H1 (cell line): ENCODE results near the gene USP49. TPM values are rescaled to one million over a fixed set of nuclear protein-coding genes. Genes with fewer than 3 reads are reported as not detected.

Experiments
- CTCF ChIA-PET: fragments of 300-600 bp; sonication (Branson Sonifier 250); formaldehyde crosslinking; loops from one replicate; lab custom pipeline; 2021; ENCODE audit not compliant: partially characterized antibody; lab: Charles Lee
- POLR2A ChIA-PET: fragments of 300-600 bp; sonication (Branson Sonifier 250); formaldehyde crosslinking; loops from one replicate; lab custom pipeline; 2021; ENCODE audit warnings: inconsistent platforms; ENCODE audit not compliant: partially characterized antibody; lab: Charles Lee
- DNase-seq, 2 experiments: peaks; one replicate each; pipeline versions ENCODE4 v3.0.0 to v3.0.0-alpha.2; 2010 to 2022; ENCODE audit warnings: low spot score in 2 of 2, low read depth in 1 of 2, mixed read lengths in 1 of 2
- FAIRE-seq: peaks from 2 replicates; lab custom pipeline; 2011; peaks lifted over from hg19 to GRCh38; lab: Jason Lieb, UNC
- H2AFZ ChIP-seq: 2 replicates; pipeline ENCODE4 v1.8.1; 2012; ENCODE audit warnings: low read length, inconsistent platforms
- H2AK5ac ChIP-seq: 2 replicates; pipeline ENCODE4 v1.6.1; 2013; ENCODE audit warnings: low read depth, low read length
- H2BK120ac ChIP-seq: replicated peaks from 2 replicates; pipeline ENCODE3; 2013; ENCODE audit warnings: low read depth, low read length, inconsistent platforms
- H2BK12ac ChIP-seq: 2 replicates; pipeline ENCODE4 v1.6.1; 2013; ENCODE audit warnings: low read depth, low read length
- H2BK15ac ChIP-seq: 2 replicates; pipeline ENCODE4 v1.6.1; 2013; ENCODE audit warnings: low read length
- H2BK20ac ChIP-seq: 2 replicates; pipeline ENCODE4 v1.6.1; 2013; ENCODE audit warnings: low read length
- H2BK5ac ChIP-seq: 2 replicates; pipeline ENCODE4 v1.6.1; 2013; ENCODE audit warnings: low read depth, low read length
- H3K14ac ChIP-seq: 2 replicates; pipeline ENCODE4 v1.6.1; 2013; ENCODE audit warnings: inconsistent platforms; ENCODE audit not compliant: insufficient read length
- H3K18ac ChIP-seq: 2 replicates; pipeline ENCODE4 v1.6.1; 2013; ENCODE audit warnings: low read length; ENCODE audit errors: extremely low read depth
- H3K23ac ChIP-seq: 2 replicates; pipeline ENCODE4 v1.6.1; 2013; ENCODE audit warnings: inconsistent platforms; ENCODE audit not compliant: insufficient read length
- H3K23me2 ChIP-seq: 2 replicates; pipeline ENCODE4 v1.6.1; 2013; ENCODE audit warnings: low read depth, low read length
- H3K27ac ChIP-seq: 2 replicates; pipeline ENCODE4 v1.6.1; 2011; ENCODE audit warnings: low read depth, low read length, inconsistent platforms
- H3K27me3 ChIP-seq, 4 experiments: replicated peaks in 1 of 4; 1 replicate in 1 of 4; 2 replicates in 3 of 4; pipeline versions ENCODE4 v1.6.1 to v1.8.1; 2011 to 2013; ENCODE audit warnings: low read length in 3 of 4, mild to moderate bottlenecking in 3 of 4, inconsistent platforms in 2 of 4, mixed read lengths in 2 of 4, moderate library complexity in 1 of 4; ENCODE audit not compliant: control insufficient read depth in 3 of 4, insufficient read depth in 3 of 4; ENCODE audit errors: extremely low read depth in 1 of 4
- H3K36me3 ChIP-seq, 4 experiments: 2 replicates each; pipeline versions ENCODE4 v1.6.1 to v1.8.1; 2011 to 2013; ENCODE audit warnings: mild to moderate bottlenecking in 4 of 4, low read length in 3 of 4, moderate library complexity in 2 of 4, control low read depth in 1 of 4, inconsistent platforms in 1 of 4; ENCODE audit not compliant: insufficient read depth in 4 of 4, control insufficient read depth in 2 of 4
- H3K4ac ChIP-seq: replicated peaks from 2 replicates; pipeline ENCODE3; 2013; ENCODE audit warnings: low read length, low read depth, mixed read lengths, inconsistent platforms; ENCODE audit not compliant: insufficient read length
- H3K4me1 ChIP-seq, 4 experiments: replicated peaks in 1 of 4; 1 replicate in 1 of 4; 2 replicates in 3 of 4; pipeline versions ENCODE4 v1.6.1 to v1.8.1; 2011 to 2013; ENCODE audit warnings: low read length in 3 of 4, inconsistent platforms in 2 of 4, mixed read lengths in 1 of 4; ENCODE audit not compliant: insufficient read depth in 4 of 4, control insufficient read depth in 3 of 4
- H3K4me2 ChIP-seq, 2 experiments: 2 replicates each; pipeline versions ENCODE4 v1.6.1 to v1.8.1; 2011 to 2013; ENCODE audit warnings: low read depth in 2 of 2, low read length in 2 of 2, control low read depth in 1 of 2, inconsistent platforms in 1 of 2, mild to moderate bottlenecking in 1 of 2; ENCODE audit not compliant: insufficient read depth in 1 of 2
- H3K4me3 ChIP-seq, 4 experiments: fragments of 200-600, 300-600 bp in 1 of 4; sonication (generic), shearing (Covaris generic), sonication (Bioruptor Twin) in 1 of 4; 2 replicates each; pipeline versions ENCODE4 v1.5.1 to v1.8.1; 2011 to 2016; ENCODE audit warnings: low read length in 4 of 4, low read depth in 3 of 4, control low read depth in 2 of 4, inconsistent platforms in 2 of 4, mild to moderate bottlenecking in 2 of 4, mixed read lengths in 1 of 4, moderate library complexity in 1 of 4; ENCODE audit not compliant: insufficient read depth in 2 of 4; ENCODE audit errors: extremely low read depth in 1 of 4
- H3K56ac ChIP-seq: replicated peaks from 2 replicates; pipeline ENCODE3; 2013; ENCODE audit warnings: low read depth, mild to moderate bottlenecking, mixed read lengths, low read length, inconsistent platforms; ENCODE audit not compliant: insufficient read length
- H3K79me1 ChIP-seq: 2 replicates; pipeline ENCODE4 v1.6.1; 2013; ENCODE audit warnings: low read depth, low read length, control low read depth
- H3K79me2 ChIP-seq, 2 experiments: 2 replicates each; pipeline versions ENCODE4 v1.6.1 to v1.8.1; 2012 to 2013; ENCODE audit warnings: low read length in 2 of 2, mild to moderate bottlenecking in 2 of 2, inconsistent platforms in 1 of 2; ENCODE audit not compliant: insufficient read depth in 2 of 2, control insufficient read depth in 1 of 2
- H3K9ac ChIP-seq, 4 experiments: replicated peaks in 1 of 4; 1 replicate in 1 of 4; 2 replicates in 3 of 4; pipeline versions ENCODE4 v1.6.1 to v1.8.1; 2011 to 2013; ENCODE audit warnings: low read depth in 3 of 4, low read length in 3 of 4, control low read depth in 2 of 4, mild to moderate bottlenecking in 2 of 4, moderate library complexity in 2 of 4, inconsistent platforms in 1 of 4; ENCODE audit errors: extremely low read depth in 1 of 4
- H3K9me3 ChIP-seq, 2 experiments: 2 replicates each; pipeline versions ENCODE4 v1.6.1 to v1.8.1; 2012 to 2013; ENCODE audit warnings: mild to moderate bottlenecking in 2 of 2, moderate library complexity in 2 of 2, control low read depth in 1 of 2, inconsistent platforms in 1 of 2, low read depth in 1 of 2, low read length in 1 of 2, mixed read lengths in 1 of 2; ENCODE audit not compliant: insufficient read depth in 2 of 2
- H4K20me1 ChIP-seq, 2 experiments: replicated peaks in 1 of 2; 2 replicates each; pipeline versions ENCODE3 to v1.8.1; 2011 to 2013; ENCODE audit warnings: inconsistent platforms in 2 of 2, low read length in 2 of 2, mild to moderate bottlenecking in 1 of 2; ENCODE audit not compliant: insufficient read depth in 2 of 2, control insufficient read depth in 1 of 2
- H4K5ac ChIP-seq: 2 replicates; pipeline ENCODE4 v1.6.1; 2013; ENCODE audit warnings: low read length, low read depth, mixed read lengths, inconsistent platforms; ENCODE audit not compliant: insufficient read length
- H4K8ac ChIP-seq: 2 replicates; pipeline ENCODE4 v1.8.0; 2013; ENCODE audit warnings: mild to moderate bottlenecking, moderate library complexity, low read length, inconsistent platforms; ENCODE audit not compliant: insufficient read depth; ENCODE audit errors: extremely low read depth
- H4K91ac ChIP-seq: replicated peaks from 2 replicates; pipeline ENCODE3; 2013; ENCODE audit warnings: low read length, mixed read lengths, inconsistent platforms; ENCODE audit not compliant: insufficient read length
- ATF3 ChIP-seq: IDR thresholded peaks from 2 replicates; pipeline ENCODE4 v1.6.1; 2011; ENCODE audit warnings: low read depth, mild to moderate bottlenecking, low read length; ENCODE audit not compliant: insufficient read depth
- EZH2 ChIP-seq: fragments of 200-600 bp; sonication (generic); IDR thresholded peaks from 2 replicates; pipeline ENCODE4 v1.7.1; 2012; ENCODE audit warnings: low read depth, mild to moderate bottlenecking, moderate library complexity, low read length, inconsistent platforms; ENCODE audit not compliant: severe bottlenecking
- HDAC2 ChIP-seq, 2 experiments: fragments of 300-600 bp in 1 of 2; sonication (generic) in 1 of 2; IDR thresholded peaks; 2 replicates each; pipeline ENCODE4 v1.6.1; 2011 to 2012; ENCODE audit warnings: low read depth in 2 of 2, low read length in 2 of 2, mild to moderate bottlenecking in 2 of 2, moderate library complexity in 2 of 2, borderline replicate concordance in 1 of 2, inconsistent platforms in 1 of 2
- JUN ChIP-seq: IDR thresholded peaks from 2 replicates; pipeline ENCODE4 v1.6.1; 2011; ENCODE audit warnings: low read depth, mild to moderate bottlenecking, improper control_type of control experiment, low read length
- POLR2A ChIP-seq, 2 experiments: IDR thresholded peaks; 1 replicate in 1 of 2; 2 replicates in 1 of 2; pipeline ENCODE4 v1.6.1; 2011; ENCODE audit warnings: low read depth in 2 of 2, low read length in 2 of 2, mild to moderate bottlenecking in 2 of 2; ENCODE audit errors: control extremely low read depth in 1 of 2
- POLR2AphosphoS5 ChIP-seq: IDR thresholded peaks from 2 replicates; pipeline ENCODE4 v1.6.1; 2011; ENCODE audit warnings: low read depth, low read length
- SAP30 ChIP-seq: fragments of 300-600 bp; sonication (generic); IDR thresholded peaks from 2 replicates; pipeline ENCODE4 v1.7.1; 2012; ENCODE audit warnings: low read length, moderate library complexity, mild to moderate bottlenecking, inconsistent platforms; ENCODE audit not compliant: insufficient read depth, insufficient replicate concordance
- TAF1 ChIP-seq: IDR thresholded peaks from 2 replicates; pipeline ENCODE4 v1.6.1; 2011; ENCODE audit warnings: mild to moderate bottlenecking, low read depth, low read length
- WGBS, 2 experiments: shearing (Covaris generic) in 1 of 2; methylation state at CpG; one replicate each; pipeline versions ENCODE4 v1.1.6 to v1.1.7; 2013 to 2015; ENCODE audit warnings: low lambda C conversion rate in 2 of 2, mixed read lengths in 2 of 2, inconsistent platforms in 1 of 2, low coverage in 1 of 2, missing lambda C conversion rate in 1 of 2; ENCODE audit not compliant: insufficient replicate concordance in 2 of 2, insufficient coverage in 1 of 2, insufficient read length in 1 of 2; ENCODE audit errors: extremely low coverage in 1 of 2, missing lambda C conversion rate in 1 of 2; 5-methylcytosine and 5-hydroxymethylcytosine counted together
- polyA plus RNA-seq, 7 experiments: library from polyadenylated mRNA; depleted of rRNA in 3 of 7; stranded (reverse) in 5 of 7; unstranded in 2 of 7; fragments of >200 nt in 5 of 7; fragments of 200-250 nt in 2 of 7; gene quantifications; 1 replicate in 5 of 7; 2 replicates in 1 of 7; 4 replicates in 1 of 7; pipeline versions ENCODE4 v1.2.1 to v1.2.3, GENCODE V29; 2011 to 2013; ENCODE audit warnings: missing spikeins in 2 of 7, mixed read lengths in 2 of 7
- total RNA-seq: library from RNA; stranded (reverse); fragmentation: NEBNext Ultra II Directional; extraction: Animal tissue kit (Norgen Biotek cat#: 25700); gene quantifications from 2 replicates; pipeline ENCODE4 v1.2.1, GENCODE V29; 2021
- TF ChIP-seq, protein P1 (sequence below): IDR thresholded peaks from 2 replicates; pipeline ENCODE4 v1.6.1; 2012; ENCODE audit warnings: inconsistent platforms

The USP49 gene
- total and polyA plus RNA-seq, 2 of the 8 experiments (the other 6 are each of a cell fraction or from before 2014, with no cell fraction given) = 6.9 to 24.4 TPM

DNA sequence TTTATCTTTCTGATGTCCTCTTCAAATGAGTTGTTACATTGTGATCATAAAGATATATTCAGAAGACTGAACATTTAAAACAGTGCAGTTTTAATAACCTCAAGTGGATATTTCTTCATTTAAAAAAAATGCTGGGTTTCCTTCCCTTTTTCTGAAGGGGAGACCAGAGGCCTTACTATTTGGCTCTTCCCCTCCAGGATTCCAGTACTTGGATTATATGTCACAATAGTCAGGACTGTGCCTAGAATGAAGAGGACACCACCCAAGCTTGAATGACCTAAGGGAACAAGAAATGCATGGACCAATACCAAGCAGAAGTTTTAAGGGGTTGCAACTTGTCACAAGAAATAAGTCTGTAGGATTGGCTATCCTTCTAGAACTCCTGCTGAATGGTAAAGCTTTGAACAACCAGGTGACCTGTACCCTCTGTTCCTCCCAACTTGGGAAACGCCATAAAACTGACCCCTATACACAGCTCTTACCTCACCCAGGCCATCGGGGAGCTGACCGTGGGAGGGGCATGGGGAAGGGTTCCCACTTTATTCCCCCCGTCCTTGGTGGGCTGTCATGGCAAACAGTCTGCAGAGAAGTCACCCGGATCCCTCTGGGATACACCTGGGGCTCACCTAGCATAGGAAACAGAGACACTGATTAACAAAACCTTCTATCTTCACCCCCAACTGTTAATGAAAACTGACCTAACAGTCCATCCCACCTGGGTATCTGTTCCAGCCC is 117.5 kb downstream of the USP49 start:
- no peak overlapping the region for H3K56ac ChIP-seq
- H3K14ac ChIP-seq = no peak overlapping the region
- H4K8ac ChIP-seq = no peak overlapping the region
- no peak overlapping the region for H2BK5ac ChIP-seq
- no peaks in the 10 kb centered on the region for H3K79me2 ChIP-seq
- no peaks in the 10 kb centered on the region for H3K79me1 ChIP-seq
- 90% methylated on average over 5 of the region's 5 CpGs; no CpG with 5 or more reads in 1 of the 2 experiments for WGBS, 2 experiments
- H2BK120ac ChIP-seq = no peak overlapping the region
- DNase-seq = no peak
- peaks cover 0 to 3% of the 10 kb centered on the region in 2 experiments for H4K20me1 ChIP-seq
- peaks cover 8% of the 10 kb centered on the region for H3K23me2 ChIP-seq
- no peak overlapping the region for H3K27ac ChIP-seq
- H3K9ac ChIP-seq = no peak overlapping the region
- peaks cover 0 to 13% (median 6%) of the 10 kb centered on the region in 4 experiments; a peak in 6 of 7 replicates for H3K27me3 ChIP-seq
- no peak overlapping the region for H4K91ac ChIP-seq
- no peak overlapping the region for H2BK20ac ChIP-seq
- ChIA-PET POLR2A (interaction anchor here (0.6 to 1.0 kb wide), 2 partner anchors 9 to 12 kb away, joined by 3 read pairs; partner anchors contain the start of gene TOMM6), CTCF (interaction anchor here (1.0 to 5.2 kb wide), 11 partner anchors 10 to 409 kb away, joined by 3 to 58 read pairs (median 10); partner anchors contain the start of genes BYSL, MED20 and TOMM6)
- H3K4me2 ChIP-seq = no peak overlapping the region
- no peak overlapping the region for H2BK15ac ChIP-seq
- no peak overlapping the region for H2AK5ac ChIP-seq
- peaks cover 0 to 2% (median 0%) of the 10 kb centered on the region in 4 experiments; a peak in 2 of 8 replicates for H3K36me3 ChIP-seq
- no peak for FAIRE-seq
- H3K4me1 ChIP-seq = peaks cover 2 to 7% (median 5%) of the 10 kb centered on the region in 4 experiments; a peak in 4 of 7 replicates
- no peak overlapping the region for H2BK12ac ChIP-seq
- TF ChIP-seq EZH2 = no peak
- TF ChIP-seq JUN = no peak
- no peak for TF ChIP-seq ATF3
- no peak for TF ChIP-seq POLR2A (IDR thresholded peaks at IDR 0.05; ENCODE audit: control extremely low read depth in 1 of 2, low read depth in 2 of 2, low read length in 2 of 2)
- no peak for TF ChIP-seq SAP30
- no peak for TF ChIP-seq POLR2AphosphoS5
- TF ChIP-seq TAF1 = no peak
- no peak for TF ChIP-seq HDAC2 (IDR thresholded peaks at IDR 0.05; ENCODE audit: borderline replicate concordance in 1 of 2, low read depth in 2 of 2, low read length in 2 of 2)
- TF ChIP-seq, protein P1, sequence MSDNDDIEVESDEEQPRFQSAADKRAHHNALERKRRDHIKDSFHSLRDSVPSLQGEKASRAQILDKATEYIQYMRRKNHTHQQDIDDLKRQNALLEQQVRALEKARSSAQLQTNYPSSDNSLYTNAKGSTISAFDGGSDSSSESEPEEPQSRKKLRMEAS = no peak
- H3K4me3 ChIP-seq = no peak overlapping the region
- no peak overlapping the region for H3K23ac ChIP-seq
- H3K9me3 ChIP-seq = no peaks in the 10 kb centered on the region
- no peak overlapping the region for H2AFZ ChIP-seq
- no peak overlapping the region for H4K5ac ChIP-seq
- no peak overlapping the region for H3K4ac ChIP-seq
- H3K18ac ChIP-seq = no peak overlapping the region
